Activated CD8-positive, alpha-beta memory T cell treated with anti-CD3 and anti-CD28 coated beads, Interleukin-2, amount 50 U/mL, for 1 hour (primary cell): Measurements from ENCODE around the gene DNHD1.

Experiments
- DNase-seq: peaks from one replicate; pipeline ENCODE4 v3.0.0-alpha.2; 2020; ENCODE audit errors: extremely low read depth

DNHD1 gene, protein sequence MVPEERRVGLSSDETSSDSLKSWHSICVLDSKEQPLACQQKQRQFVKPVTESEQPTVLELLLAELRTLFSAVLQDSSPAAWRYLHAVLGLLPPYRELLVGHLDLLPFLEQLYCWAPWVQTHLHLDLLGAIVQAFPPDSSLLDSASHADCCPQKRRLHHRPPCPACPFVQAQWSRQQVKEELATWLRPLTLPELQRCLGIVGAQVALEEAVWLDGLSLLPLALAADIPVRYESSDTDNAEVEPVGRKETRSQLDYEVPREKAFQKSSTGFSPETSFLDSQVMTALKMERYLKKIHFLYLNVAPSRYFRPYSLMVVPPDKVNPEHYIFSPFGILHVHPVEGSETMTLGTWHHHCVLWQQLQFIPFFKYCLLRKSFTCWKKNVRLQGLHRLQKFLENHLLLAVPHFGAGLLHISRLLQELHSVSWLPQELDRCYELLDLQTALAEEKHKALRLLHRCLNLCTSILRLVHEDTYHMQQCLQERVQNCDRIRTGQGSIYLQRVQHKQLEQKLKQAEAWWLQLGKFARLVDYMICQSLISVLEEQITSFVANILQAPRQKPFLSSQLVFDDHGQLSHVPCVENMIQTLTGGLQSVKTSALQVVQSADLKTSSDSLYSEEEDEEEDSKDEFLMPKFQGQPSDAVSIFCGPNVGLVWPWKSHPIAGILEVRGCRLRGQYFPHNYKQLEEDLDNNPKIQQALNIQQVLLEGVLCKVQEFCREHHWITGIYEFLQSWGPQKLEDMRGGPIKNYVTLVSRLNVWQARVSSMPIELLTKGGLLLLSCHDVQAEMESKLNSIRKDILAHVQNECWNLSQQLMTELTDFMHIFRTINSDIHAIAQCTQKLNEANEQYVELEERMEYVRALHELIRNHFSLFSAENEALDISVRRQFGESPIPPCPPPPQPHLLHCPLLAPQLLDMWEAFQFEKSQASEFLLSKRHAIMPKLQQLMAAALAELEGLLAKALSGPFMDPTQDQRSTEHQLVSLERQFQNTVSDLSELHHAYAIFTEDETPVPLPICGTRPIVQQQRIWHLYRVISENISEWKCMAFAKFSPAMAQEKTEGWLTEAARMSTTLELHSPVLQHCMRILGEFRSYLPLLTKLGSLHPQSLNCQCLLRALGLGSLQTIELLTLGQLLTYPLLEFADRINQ (N-terminal part only)

DNA sequence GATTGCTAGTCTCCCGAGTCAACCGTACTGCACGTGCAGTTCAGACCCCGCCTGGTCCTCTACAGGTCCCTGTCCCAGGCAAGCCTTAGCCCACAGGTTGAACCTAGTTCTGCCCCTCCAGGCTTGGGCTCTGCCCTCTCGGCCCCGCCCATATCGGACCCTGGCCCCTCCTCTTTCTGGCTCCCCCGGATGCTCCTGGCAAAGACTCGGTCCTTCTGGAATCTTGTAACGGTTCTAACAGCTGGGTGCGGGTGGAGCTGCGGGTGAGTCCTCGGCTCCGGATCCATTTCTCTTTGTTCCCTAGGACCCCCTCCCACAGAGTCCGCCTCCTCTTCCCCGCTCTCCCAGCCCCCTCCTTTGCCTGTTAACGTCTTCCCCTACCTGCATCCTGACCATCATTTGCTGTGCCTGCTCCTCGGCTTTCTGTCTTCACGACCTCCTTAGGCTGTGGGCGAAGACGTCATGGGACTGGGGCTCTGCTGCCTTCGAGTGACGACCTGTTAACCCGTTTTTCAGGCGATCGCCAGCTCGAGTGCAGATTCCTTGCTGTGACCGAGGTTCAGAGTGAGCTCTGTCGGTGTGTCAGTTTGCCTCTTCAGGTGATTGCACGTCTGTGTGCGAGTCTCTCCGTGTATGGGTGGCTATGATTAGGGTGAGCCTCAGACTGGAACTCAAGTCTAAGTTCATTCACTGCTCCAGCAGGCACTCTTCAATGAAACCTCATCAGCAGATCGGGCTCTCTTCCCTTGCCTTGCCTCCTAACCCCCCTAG, at the start of gene DNHD1:
TSS of gene DNHD1 (plus strand) at position 212 of the 771 bp plus-strand sequence. CDS start 936 bp downstream, outside the sequence.
- no peak for DNase-seq

- DNase-seq: no peak
Measured at GRCh38 chr11:6448574-6448973, 48.5 kb upstream of the DNHD1 start.

DNA sequence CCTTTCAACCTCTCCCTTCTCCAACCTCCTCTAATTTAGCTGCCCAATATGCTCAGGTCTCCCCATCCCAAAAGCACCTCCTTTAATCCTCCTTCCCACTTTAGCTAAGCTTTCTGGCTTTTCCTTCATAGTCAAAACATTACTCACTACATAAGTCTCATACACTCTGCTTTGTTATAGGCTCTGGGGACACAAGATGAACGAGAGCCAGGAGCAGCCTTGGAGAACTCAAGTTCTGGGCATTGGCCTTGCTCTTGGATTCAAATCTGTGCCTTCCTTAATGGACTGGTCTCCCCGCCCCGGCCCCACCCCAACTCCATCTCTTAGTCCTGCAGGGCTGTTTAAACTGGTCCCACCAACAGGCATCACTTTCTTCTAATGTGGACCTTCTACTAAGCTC, 44.9 kb upstream of the DNHD1 start:
- DNase-seq: no peak

DNA sequence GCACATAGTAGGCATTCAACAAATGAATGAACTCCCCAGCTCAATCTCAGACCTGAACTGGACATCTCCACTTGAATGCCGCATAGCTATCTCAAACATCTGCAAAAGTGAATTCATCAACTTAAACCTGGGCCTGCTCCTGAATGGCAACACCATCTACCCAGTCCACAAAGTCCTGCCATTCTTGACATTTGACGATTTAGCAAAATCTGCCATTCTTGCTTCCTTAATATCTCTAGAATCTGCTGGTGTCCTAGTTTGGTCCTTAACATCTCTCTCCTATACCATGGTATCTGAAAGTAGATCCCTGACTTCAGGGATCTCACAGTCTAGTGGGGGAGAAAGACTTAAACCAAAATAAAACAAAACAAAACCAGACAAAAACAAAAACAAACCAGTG, 43.9 kb upstream of the DNHD1 start:
- no peak for DNase-seq

GRCh38 chr11:6455070-6455469, 42.0 kb upstream of the DNHD1 start:
- DNase-seq: no peak

GRCh38 chr11:6456361-6457073, 40.6 kb upstream of the DNHD1 start:
- DNase-seq: no peak

- no peak for DNase-seq
Measured at GRCh38 chr11:6457581-6458320, 39.3 kb upstream of the DNHD1 start.

DNA sequence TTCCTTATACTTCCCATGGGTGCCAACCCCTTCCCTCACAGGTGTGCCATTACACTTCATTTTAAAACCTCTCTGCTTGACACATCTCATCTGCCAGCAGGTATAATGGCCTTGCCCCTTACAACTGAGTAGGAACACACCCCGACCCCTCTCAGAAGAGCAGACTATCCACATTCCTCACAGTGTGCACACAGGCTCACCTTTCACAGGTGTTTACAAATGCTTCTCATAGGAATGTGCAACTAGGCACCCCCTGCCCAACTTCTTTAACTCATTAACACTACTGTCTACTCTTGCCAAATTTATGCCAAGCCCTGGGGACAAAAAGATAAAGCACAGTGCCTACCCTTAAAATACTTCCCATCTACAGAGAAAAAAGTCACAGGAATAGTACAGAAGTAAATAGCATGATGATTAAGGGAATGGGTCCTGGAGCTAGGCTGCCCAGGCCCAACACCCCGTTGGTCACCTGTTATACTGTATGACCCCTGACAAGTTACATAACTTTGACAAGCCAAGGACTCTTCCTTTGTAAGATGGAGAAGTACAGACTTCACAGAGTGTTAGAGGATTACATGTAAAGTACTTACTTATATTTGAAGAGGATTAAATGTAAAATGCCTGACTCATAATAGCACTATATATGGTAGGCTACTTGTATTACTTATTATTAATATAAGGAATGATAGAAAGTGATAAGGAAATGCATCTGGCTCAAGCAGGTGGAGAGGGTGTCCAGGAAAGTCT, 38.6 kb upstream of the DNHD1 start:
- no peak for DNase-seq

DNA sequence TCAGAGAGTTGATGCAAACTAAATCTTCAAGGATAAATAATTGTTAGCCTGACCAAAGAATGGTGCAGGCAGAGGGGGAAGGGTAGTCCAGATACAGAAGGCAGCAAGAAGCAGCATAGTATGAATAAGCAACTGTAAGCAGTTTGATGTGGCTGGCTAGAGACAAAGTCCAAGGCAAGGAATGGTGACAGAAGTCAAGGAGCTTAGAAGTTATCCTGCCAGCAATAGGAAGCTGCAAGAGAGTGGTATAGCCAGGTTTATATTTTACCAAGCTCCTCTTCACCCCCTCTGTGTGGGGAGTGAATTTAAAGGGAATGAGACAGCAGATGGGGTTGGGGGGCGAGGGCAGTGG, 38.0 kb upstream of the DNHD1 start:
- DNase-seq: no peak

- no peak for DNase-seq
Measured at GRCh38 chr11:6468712-6469495, 28.2 kb upstream of the DNHD1 start.

DNA sequence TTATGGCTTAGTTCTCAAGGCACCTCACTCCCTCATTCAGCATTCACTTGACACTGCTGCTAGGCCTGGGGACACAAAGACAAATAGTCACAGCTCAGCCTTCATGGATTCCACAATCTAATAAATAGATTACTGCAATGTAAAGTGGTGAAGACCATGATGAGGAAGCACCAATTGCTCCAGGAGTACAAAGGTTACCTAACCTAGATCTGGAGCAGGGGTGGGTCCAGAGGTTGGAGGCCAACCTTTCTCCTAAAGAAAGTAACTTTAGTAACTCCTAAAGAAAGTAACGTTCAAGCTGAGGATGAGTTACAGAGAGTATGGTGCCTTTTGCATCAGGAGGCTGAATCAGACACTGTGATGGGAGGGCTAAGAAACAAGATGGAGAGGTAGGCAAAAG, 27.5 kb upstream of the DNHD1 start:
- DNase-seq: no peak

DNA sequence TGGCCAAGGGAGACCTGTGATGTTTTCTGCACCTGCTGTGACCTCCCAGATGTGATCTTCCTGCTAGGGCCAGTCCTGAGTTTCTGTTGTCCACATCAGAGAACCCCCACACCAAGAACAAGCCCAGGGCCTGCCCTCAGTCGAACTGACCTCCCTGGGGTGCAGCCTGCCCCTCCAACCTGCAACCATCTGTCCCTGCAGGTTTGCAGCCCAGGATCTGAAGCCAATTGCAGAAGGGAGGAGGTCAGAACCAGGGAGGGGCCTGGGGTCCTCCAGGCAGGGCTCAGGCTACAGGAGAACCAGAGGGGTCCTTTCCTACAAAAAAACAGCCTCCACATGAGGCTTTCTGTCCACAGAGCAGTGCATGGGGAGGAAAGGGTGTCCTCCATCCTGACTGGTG, 24.1 kb upstream of the DNHD1 start:
- no peak for DNase-seq

DNA sequence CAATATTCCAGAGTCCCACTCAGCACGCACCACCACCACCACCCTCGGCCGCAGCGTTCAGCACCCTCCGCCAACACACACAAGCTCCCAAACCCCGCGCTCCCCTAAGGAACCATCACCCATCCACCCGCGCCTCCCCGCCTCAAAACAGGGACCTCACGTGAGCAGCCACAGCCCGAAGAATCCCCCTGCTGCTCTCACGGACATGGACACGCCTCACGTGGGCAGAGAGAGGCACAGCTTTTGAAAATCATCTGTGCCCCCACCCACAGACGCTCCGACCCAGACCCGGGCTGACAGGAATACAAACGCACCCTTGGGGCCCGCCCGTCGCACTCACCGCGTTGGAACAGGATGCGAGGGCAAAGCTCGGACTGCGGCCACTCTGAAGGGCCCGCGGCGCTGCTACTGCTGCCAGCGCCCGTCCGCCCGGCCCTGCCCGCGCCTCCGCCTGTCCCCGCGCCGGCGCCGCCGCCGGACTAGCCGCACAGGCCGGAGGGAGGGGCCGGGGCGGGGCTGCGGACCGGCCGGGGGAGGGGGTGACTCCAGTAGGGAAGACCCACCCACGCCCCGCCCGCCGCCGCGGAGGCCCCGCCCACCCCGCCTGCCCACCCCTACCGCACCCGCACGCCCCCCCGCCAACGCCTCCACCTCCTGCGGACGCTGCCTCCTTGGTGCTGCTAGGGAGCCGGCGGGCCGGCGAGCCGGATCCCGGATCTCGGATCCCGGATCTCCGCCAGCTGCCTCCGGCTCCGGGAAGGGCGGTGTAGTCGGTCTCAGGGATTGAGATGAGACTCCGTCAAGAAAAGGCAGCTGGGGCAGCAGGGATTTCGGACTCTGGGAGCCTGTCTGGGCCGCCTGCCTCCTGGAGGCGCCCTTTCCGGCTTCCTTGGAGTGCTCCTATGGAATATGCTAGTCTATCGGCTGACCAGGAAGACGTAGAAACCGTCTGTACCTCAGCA, 23.3 kb upstream of the DNHD1 start, which contains the start of gene TRIM3:
TSS of gene TRIM3 (minus strand) at position 491 of the 962 bp plus-strand sequence. CDS start 8,246 bp downstream, outside the sequence.
- DNase-seq: no peak

DNA sequence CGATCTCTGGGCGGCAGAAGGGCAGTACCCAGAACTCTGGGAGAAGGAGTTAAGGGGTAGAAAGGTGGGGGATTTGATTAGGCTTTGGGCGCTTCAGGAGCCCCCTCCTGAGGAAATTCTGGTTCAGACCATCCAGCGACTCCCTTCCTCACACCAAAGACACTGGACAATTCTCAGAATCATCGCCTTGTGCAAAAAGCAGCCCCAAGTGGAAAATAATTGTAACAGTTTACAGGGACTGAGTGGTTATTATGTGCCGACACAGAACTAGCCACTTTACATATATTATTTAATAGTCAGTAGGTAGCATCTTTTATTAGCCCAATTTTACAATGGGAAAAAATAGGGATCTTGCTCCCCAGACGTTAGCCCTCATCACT, 22.7 kb upstream of the DNHD1 start:
- DNase-seq: no peak

DNA sequence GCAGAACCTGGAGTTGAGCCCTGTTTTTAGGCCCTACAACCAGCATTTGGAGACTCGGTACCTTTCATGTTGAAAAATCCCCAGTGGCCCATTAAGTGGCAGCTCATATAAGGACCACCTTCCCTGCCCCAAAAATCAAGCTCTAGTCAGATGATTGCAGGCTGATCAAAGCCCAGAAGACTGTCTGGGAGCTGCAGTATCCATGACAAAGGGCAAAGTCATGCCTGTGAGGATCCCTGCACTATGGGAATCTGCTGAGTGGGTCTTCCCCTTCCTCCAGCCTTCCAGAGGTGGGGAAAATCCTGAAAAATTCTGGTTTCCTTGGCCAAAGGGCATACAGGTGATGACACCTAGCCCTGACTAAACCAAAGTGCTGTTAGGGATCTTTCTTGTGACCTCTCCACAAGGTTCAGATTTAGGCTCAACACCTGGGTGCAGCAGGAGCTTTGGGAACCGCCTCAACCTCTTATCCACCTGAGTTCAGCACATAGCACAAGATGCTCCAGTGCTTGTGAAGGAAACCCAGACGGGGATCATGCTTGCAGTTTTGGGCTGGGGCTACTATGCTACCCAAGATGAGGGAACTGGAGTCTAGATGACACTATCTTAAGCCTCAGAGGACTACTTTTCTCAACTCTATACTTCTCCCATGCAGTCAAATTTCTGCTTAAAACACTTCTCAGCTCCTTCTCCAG, 22.1 kb upstream of the DNHD1 start:
- DNase-seq: no peak

DNA sequence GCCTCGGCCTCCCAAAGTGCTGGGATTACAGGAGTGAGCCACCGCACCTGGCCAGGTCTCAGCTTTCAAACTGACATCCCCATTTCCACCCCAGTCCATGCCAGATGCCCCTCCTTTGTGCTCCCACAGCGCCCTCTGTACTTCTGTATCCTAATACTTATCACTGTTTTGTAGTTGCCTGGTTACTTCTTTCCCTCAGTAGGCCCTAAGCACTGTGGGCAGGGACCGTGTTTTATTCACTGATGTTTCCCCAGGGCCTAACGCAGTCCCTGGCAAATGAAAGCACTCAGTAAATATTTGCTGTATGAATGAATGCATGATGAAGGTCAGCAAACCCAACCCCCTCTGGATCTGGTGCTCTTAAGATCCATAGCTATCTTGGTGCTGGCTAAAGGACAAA, 21.1 kb upstream of the DNHD1 start:
- DNase-seq: no peak

DNA sequence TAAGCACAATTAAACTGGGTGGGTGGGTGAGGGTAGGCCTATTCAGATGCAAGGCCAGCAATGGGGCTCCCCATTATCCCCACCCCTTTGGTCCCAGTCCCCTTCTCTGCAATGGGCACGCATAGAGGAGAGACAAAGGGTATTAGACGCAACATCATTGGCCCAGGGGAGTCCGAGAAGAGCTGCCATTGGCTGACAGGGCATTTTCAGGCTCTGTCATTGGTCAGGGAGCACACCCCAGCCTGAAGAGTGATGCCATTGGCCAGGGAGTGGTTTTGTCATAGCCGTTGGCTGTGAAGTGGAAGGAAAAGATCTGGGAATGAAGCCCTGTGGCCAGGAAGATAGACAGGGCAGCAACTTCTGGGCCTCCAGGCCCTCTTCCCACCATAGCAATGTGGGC, 20.5 kb upstream of the DNHD1 start:
- DNase-seq: no peak
